GM10266 (cell line): ENCODE measurements around the gene CERS6.

Experiments
- DNase-seq: peaks from one replicate; pipeline ENCODE4 v3.0.0; 2012; ENCODE audit errors: extremely low spot score
- TF ChIP-seq, protein P1 (sequence below): IDR thresholded peaks from 2 replicates; pipeline ENCODE4 v1.5.1; 2012; ENCODE audit warnings: mild to moderate bottlenecking, low read depth; ENCODE audit not compliant: control insufficient read depth, insufficient read depth; ENCODE audit errors: missing control alignments

CERS6 gene

DNA sequence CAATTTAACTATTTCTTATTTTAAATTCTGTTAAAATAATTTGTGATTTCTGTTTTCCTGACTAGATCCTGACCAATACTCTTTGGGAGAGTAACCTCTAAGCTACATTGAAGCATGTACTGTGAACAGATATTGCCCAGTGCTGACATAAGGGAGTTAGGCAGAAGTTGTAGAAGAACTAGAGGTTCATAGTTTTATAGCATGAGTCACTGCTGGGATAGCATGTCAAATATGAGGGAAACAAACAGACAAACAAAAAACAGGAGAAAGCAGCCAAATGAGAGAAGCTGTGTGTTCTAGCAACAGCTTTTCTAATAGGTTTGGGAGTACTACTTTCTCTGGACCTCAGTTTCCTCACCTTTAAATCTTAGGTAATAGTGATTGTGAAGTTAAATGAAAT, 72.4 kb downstream of the CERS6 start:
- TF ChIP-seq, protein P1, sequence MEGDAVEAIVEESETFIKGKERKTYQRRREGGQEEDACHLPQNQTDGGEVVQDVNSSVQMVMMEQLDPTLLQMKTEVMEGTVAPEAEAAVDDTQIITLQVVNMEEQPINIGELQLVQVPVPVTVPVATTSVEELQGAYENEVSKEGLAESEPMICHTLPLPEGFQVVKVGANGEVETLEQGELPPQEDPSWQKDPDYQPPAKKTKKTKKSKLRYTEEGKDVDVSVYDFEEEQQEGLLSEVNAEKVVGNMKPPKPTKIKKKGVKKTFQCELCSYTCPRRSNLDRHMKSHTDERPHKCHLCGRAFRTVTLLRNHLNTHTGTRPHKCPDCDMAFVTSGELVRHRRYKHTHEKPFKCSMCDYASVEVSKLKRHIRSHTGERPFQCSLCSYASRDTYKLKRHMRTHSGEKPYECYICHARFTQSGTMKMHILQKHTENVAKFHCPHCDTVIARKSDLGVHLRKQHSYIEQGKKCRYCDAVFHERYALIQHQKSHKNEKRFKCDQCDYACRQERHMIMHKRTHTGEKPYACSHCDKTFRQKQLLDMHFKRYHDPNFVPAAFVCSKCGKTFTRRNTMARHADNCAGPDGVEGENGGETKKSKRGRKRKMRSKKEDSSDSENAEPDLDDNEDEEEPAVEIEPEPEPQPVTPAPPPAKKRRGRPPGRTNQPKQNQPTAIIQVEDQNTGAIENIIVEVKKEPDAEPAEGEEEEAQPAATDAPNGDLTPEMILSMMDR = no peak
- DNase-seq = no peak

- DNase-seq = no peak
Observed at GRCh38 chr2:168529054-168529833, 73.2 kb downstream of the CERS6 start.

GRCh38 chr2:168529900-168530561, 74.0 kb downstream of the CERS6 start:
- TF ChIP-seq, protein P1 = no peak
- DNase-seq = no peak

More at GRCh38 chr2:168529054-168529833, 73.2 kb downstream of the CERS6 start:
- TF ChIP-seq, protein P1 = no peak

DNA sequence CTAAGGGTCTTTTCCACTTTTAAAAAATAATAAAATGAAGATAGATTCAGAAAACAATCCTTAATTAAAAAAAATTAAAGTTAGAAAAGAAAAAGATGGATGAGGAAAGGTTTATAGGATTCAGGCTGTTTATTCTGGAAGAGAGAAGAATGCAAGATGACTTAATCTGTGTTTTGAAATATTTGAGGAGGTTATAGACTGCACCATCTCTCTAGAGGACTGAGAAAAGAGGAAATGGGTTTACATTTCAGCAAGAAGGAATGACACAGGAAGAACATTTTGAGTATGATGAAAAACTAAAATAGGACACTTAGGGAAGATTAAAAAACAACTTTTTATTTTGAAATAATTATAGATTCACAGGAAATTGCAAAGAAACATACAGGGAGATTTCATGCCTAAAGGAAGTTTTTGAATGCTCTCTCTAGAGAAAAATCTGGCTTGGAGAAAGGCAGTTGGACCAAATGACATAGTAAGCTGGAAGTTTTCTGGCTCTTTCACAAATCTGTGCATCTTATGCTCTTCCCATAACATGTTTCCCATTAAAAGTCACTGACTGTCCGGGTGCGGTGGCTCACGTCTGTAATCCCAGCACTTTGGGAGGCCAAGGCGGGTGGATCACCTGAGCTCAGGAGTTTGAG, 75.0 kb downstream of the CERS6 start:
- TF ChIP-seq, protein P1 = no peak
- no peak for DNase-seq

DNA sequence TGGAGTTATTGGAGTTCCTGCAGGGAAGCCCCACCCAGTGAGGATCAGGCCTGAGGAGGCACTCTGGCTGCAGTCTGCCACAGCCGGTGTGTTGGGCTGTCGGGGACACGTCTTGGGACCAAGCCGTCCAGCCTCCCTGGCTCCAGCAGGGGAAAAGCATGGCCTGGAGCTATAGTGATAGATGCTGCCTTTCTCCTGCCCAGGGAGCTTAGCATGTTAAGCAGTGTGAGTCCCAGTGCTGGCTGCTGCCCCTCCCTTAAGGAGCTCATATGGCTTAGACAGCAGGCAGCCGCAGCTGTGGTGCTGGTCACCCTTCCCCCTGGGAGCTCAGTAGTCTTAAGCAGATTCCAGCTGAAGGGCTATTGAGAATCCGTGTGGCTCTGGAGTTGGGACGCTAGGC, 78.9 kb downstream of the CERS6 start:
- TF ChIP-seq, protein P1 = no peak
- no peak for DNase-seq

DNA sequence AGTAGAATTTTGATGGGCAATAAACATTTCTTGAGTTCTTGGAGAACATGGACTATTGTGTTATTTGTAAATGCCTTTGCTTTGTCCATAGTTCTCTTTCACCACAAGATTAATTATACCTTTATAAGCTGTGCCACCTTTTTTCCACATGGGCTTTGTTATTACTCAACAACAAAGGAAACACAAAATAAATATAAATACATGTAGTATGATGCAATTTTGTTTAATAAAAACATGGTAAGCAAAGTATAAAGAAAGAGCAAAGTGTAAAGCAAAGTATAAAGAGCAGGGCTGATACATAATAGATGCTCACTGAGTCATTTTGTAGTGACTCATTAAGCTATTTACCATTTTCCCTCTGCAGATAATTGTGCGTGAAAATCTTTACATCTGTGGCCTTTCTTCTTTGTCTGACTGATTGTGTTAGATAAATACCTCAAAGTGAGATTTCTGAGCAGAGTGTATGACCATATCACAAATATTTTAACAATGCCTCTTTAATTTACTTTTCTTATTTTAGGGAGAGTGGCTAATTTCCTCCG, 80.9 kb downstream of the CERS6 start:
- DNase-seq = no peak
- TF ChIP-seq, protein P1 = no peak
